ENCODE measurements around the gene ZNF737.
A peak's percentile ranks its signal among the peaks of the same experiment; 100 is the strongest.
"Not testable (repeated sequence)": the region's sequence is repeated elsewhere in the genome, so short reads cannot be mapped to it uniquely, and the experiment has no call there.

The ZNF737 gene

DNA sequence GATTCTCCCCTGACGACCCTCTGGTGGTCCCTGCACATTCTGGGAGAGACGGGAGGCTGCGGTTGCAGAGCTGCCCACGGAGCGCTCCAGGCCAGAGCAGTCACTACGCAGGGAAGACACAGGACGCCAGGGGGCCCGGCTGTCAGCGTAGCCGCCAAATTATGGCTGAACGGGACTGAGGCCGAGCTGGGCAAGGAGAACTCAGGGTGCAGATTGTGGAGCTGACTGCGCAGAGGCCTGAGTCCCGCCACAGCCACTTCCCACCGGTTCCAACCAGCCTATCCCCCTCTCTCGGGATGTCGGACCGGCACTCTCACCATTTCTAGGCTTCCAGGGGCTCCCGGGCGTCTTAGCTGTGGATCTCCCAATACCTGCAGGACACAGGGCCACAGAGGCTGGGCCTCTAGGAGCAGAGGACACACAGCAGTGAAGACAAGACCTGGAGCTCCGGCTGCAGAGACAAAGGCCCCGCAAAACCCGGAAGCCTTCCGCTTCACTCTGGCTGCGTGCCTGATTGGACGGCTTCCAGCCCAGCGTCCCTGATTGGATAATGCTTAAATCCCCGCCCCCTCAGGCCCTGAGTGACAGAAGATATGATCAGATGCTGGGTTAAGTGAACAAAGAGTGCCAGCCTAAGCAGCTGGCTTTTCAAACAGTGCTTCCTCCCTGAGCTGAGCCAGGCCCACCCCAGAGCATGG is at the start of gene ZNF737:
ZNF737 (minus strand) TSS at position 461 of the 698 bp plus-strand sequence; CDS start at position 320, 141 bp downstream.
- DNase-seq (ENCODE audit: low read depth) = peak; percentile 93

- not testable (repeated sequence) for DNase-seq (ENCODE audit: low read depth)
These were observed 49.4 kb upstream of the ZNF737 start for GRCh38 chr19:20614971-20615370.

- DNase-seq (ENCODE audit: low read depth) = no peak
These were observed 47.2 kb upstream of the ZNF737 start for GRCh38 chr19:20612711-20613316.

DNA sequence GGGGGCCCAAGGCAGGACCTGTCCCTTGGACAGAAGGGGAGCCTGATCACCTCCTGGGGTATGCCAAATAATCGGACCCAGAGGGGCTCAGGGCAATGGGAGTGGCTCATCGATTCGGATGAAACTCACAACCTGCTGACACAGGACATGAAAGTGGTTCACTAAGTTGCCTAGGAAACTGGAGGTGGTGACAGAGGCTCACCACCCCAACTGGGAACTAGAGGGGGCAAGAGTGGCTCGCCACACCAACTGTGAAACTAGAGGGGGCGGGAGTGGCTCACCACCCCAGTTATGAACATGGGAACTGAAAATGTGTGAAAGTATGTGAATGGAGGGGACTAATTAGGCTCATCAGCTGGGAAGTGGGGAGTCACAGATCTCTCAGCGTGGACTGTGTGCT is 46.3 kb upstream of the ZNF737 start:
- DNase-seq (ENCODE audit: low read depth) = no peak

DNA sequence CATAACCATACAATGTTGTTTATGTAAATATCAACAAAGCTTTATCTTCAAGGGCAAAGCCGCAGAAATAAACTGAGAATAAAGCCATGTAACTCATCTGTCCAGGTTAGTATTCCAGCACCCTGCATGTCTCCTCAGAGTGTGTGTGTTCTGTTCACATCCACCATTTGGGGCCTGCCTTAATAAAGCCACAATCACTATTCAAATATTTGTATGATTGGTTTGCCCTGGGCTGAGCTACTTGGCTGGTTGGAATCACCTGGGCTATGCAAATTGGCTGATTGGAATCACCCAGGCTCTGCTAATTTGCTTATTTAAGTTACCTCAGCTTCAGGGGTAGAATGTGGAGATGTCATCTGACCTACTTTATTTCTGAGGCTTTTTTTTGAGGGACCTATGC is 42.4 kb upstream of the ZNF737 start:
- DNase-seq (ENCODE audit: low read depth) = no peak

- no peak for DNase-seq (ENCODE audit: low read depth)
These were observed 7.0 kb downstream of the ZNF737 start for GRCh38 chr19:20558571-20558970.

DNA sequence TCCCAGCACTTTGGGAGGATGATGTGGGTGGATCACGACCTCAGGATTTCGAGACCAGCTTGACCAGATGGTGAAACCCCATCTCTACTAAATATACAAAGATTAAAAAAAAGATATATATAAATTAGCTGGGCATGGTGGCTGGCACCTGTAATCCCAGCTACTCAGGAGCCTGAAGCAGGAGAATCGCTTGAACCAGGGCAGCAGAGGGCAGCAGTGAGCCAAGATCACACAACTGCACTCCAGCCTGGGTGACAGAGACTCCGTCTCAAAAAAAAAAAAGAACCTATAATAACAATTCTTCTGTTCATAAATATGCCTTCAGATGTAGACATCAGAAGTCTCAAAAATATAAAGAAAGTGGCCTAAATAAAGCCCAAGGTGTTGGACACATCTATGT is 7.6 kb downstream of the ZNF737 start:
- no peak for DNase-seq (ENCODE audit: low read depth)

GRCh38 chr19:20544667-20545333 is 20.8 kb downstream of the ZNF737 start:
- not testable (repeated sequence) for DNase-seq (ENCODE audit: low read depth)

DNA sequence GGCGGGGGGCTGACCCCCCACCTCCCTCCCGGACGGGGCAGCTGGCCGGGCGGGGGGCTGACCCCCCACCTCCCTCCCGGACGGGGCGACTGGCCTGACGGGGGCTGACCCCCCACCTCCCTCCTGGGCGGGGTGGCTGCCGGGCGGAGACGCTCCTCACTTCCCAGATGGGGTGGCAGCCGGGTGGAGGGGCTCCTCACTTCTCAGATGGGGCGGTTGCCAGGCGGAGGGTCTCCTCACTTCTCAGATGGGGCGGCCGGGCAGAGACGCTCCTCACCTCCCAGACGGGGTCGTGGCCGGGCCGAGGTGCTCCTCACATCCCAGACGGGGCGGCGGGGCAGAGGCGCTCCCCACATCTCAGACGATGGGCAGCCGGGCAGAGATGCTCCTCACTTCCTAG is 35.3 kb downstream of the ZNF737 start:
- DNase-seq (ENCODE audit: low read depth) = not testable (repeated sequence)

GRCh38 chr19:20513189-20513904 is 52.2 kb downstream of the ZNF737 start:
- DNase-seq (ENCODE audit: low read depth) = no peak

DNA sequence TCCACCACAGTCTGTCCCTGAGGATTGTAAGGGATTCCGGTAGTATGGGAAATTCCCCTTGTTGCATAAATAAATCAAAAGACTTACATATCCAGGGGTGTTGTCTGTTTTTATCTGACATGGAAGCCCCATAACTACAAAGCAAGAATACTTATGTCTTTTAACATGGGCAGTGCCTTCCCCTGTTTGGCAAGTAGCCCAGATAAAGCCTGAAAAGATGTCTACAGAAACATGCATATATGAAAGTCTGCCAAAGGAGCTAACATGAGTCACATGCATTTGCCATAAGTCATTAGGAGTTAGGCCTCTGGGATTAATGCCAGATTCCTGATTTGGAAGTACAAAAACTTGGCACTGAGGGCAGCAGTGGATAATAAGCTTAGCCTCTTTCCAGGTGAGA is 62.1 kb downstream of the ZNF737 start:
- DNase-seq (ENCODE audit: low read depth) = peak; percentile 43
